Activated CD4-positive, alpha-beta T cell treated with anti-CD3 and anti-CD28 coated beads, Interleukin-2, amount 50 U/mL, for 24 hours (primary cell): ENCODE measurements around the gene KIZ.
"Not testable (repeated sequence)": the region's sequence is repeated elsewhere in the genome, so short reads cannot be mapped to it uniquely, and the experiment has no call there.

Experiments
- DNase-seq, 2 donors: peaks; one replicate each; pipeline ENCODE4 v3.0.0-alpha.2; 2020; ENCODE audit warnings: low read depth in 1 of 2, low spot score in 1 of 2

The KIZ gene

DNA sequence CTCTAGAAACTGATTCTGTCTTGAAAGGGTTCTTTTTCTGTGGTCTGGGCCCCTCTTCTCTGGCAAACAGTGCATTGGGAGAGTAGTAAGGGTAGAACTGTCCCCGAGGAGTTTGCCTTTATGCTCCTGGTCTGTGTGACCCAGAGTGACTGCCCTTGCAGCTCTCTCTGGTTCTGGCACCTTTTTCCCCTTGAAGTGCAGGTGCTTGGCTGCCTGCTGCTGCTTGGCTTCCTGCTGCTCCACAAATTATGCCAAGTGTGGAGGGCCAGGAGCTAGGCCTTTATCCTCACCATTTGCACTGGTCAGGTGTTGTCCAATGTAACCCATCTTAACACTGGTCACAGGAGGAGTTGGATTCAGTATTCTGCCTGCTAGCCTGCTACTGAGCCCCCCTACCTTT is 11.2 kb downstream of the KIZ start:
- no peak for DNase-seq

DNA sequence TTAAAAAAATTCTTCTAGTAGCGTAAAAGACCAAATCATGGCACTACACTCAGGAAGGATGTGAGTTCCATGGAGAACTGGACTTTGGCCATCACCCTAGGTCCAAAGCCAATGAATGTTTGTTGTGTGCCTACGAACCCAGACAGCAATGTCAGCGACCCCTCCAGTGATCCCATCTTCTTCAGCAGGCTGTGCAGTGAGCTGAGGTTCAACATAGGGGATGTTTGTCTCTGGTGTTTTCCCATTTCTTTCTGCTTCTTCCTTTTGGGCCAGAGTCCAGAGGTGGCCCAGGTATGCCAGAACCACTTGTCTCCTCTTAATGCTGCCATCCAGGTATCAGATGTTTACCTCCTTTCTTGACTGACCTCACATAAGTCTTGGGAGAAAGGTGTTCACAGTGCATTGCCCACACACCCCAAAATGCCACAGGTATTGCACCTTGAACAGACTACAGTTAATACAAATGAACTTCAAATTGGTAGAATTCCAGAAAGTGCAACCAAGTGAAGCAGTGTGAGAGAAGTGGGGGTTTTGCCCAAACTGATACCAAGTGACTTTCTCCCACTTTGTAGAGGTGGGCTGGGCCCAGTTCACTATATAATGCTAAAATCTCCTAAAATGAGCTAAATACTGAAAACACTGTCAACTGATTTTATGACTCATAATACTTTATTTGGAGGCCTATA is 14.1 kb downstream of the KIZ start:
- no peak for DNase-seq

DNA sequence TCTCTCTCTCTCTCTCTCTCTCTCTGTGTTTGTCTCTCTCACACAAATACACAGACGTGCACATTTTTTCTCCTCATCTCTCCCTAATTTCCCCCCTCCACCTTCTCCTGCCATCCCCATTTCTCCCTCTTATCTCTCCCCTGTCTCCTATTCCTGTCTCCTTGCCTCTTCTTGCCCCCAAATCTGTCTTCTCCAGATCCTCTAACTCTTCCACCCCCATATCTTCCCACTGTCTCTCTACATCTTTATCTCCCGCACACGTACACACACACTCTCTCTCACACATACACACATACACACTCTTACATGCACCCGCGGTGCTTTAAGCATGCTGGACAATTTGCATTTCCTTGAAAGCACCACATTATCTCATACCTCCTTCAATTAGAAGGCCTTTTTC is 15.9 kb downstream of the KIZ start:
- DNase-seq: no peak

DNA sequence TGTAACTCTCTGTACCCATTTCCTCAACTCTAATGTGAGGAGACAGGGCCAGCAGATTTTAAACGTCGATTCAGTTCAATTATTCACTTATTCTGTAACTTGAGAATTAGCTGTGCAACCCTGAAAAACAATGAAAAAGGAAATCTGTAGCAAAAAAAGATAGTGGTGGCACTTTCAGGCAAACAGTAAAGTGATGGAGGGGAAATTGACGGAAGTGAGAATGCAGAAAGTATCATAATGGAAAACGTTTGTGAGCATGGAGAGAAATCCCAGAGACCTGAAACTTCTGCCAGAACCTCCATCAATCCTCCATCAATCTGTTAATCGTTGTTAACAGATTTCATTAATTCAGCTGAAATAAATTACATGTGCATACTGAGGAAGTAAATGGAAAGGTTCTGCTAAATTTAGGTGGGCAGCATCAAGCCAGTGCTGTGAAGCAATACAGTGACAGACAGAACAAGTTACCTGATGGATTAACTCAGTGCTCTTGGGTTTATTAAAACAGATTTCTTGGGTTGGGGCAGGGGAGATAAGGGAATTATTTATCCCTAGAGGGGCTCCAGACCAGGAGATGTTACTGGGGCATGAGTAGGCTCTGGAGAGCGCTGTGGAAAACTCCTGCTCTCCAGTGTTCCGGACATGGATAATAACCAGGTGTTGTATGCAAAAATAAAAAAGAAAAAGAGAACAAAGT is 17.5 kb downstream of the KIZ start:
- DNase-seq: no peak

DNA sequence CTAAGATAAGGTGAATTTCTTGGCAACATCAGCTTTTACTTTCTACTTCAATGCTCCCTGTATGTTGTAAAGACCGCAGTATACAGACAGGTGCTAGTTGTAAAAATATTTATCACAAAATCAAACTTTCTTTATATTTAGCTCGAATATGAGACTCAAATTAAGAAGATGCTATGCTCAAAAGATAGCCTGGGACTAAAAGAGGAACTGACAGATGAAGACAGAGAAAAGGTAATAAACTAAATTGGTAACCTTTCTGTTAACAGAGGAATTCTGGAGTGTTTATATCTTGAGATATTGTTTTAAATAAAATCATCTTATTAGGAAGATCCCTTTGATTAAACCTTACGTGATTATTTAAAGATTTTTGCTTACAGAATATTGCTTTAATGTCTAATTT is 19.5 kb downstream of the KIZ start:
- DNase-seq: no peak

DNA sequence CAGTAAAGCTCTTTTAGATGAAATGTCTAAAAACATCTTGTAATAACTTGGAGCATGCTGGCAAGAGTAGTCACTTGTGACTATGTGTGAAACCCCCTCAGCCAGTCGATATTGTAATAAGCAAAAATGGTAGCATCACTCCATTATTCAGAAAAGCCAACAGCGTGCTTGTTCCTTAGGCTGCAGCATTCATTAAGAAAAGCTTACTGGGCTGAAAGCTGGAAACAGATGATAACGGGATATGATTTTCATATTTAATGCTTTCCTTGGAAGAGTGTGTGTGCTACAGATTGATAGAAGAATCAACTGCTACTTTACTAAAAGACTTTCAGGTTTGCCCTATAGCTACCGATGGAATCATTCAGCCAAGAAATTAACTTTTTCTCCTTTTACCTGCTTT is 20.3 kb downstream of the KIZ start:
- no peak for DNase-seq

DNA sequence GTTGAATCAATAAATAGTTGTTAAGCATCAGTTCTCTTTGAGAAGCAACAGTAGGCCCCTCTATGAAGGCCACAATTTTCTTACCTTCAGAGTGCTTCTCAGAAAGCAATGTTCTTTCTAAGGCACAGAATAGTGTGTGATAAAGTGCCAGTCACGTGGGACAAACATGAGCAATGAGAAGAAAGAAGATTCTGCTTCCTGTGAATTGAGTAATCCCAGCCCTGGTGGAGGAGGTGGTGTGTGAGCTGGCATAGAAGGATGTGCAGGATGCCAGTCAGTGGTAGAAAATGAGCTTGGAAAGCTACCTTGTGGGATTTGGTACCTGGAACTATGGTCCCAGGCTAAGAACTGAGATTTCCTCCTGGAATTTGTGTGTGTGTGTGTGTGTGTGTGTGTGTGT is 21.7 kb downstream of the KIZ start:
- DNase-seq: no peak

DNA sequence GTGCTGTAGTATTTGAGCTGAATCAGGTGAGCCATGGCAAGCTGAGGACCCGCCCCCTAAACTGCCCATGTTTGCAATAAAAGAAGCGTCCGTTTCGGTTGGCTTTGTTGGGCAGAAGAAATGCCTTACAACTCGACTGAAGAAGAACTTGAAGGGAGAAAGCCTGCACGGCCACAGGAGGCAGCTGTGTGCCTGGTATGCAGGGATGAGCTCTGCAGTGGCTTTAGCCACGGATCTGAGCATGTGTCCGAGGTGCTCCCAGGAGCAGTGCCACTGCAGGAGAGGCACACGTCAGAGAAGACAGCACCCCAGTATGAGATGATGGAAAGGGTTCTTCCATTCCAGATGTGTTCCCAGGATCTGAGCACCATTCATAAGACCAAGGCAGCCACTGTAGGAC is 23.5 kb downstream of the KIZ start:
- no peak for DNase-seq

DNA sequence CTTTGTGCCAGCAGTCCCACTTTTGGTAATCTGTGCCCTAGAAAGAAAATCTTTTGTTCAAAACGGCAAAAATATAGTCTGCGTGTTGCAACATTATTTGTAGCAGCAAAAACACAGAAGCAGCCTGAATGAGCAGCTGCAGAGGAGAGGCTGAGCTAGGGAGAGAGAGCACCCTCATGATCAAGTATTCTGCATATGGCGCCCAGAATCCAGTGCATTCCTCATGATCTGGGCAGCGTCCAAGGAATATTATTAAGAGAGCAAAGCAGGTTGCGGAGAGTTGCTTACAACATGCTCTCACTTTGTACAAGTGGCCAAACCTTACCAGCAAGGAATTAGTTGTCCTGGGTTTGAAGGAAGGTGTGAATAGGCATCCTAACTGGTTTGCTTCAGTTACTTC is 25.9 kb downstream of the KIZ start:
- DNase-seq: no peak

DNA sequence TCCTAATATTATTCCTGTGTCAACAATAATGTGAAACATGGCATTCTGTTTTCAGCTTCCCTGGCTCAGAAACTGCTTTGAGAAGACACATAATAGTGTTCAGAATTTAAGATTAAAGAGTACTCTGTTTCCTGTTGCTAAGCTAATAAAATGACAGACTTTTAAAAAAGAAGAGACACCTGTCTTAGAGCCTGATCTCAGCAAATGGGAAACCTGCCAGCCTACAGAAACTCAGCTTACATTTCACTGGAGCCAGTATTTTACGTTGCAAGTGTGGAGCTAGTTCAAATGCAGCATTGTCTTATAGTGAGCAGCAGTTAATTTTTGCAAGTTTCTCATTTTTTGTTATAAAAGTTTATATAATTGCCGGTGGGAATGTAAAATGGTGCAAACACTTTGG is 28.8 kb downstream of the KIZ start:
- no peak for DNase-seq

DNA sequence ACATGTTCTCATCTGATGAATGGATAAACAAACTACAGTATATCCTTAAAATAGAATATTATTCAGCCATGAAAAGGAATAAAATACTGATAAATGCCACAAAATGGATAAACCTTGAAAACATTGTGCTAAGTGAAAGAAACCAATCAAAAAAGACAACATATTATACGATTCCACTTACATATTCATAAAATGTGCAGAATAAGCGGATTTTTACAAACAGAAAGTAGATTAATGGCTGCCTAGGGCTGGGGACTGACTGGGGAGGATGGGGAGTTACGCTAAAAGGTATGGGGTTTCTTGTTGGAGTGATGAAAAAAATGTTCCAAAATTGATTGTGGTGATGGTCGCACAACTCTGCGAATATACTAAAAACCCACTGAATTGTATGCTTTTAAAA is 29.4 kb downstream of the KIZ start:
- DNase-seq: no peak

DNA sequence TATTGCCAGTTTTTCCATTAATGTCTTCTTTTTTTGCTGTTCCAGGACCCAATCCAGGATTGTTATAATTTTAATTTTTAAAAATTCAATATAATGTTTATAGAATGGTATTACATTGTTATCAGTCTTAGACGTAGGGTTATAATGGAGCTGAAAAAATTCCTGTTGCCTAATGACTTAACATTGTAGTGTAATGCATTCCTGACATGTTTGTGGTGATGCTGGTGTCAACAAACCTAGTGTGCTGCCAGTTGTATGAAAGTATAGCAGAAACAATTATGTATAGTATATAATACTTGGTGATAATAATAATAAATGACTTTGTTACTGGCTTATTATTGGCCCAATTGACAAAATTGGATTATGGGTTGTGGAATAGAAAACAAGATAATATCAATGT is 30.4 kb downstream of the KIZ start:
- DNase-seq: no peak

DNA sequence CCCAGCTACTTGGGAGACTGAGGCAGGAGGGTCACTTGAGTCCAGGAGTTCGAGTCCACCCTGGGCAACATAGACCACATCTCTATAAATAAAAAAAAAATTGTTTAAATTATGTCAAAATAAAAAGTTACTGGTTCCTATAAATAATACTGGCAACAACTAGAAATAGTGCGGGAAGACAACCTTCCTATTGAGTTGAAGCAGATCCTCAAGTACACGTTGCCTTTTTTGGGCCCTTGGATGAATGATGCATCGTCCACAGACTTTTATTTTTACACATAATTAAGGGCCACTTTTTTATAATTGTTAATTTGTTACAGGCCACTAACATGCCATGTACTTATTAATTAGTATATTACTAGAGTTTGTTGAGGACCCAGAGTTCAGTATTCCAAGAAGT is 31.1 kb downstream of the KIZ start:
- DNase-seq: no peak

DNA sequence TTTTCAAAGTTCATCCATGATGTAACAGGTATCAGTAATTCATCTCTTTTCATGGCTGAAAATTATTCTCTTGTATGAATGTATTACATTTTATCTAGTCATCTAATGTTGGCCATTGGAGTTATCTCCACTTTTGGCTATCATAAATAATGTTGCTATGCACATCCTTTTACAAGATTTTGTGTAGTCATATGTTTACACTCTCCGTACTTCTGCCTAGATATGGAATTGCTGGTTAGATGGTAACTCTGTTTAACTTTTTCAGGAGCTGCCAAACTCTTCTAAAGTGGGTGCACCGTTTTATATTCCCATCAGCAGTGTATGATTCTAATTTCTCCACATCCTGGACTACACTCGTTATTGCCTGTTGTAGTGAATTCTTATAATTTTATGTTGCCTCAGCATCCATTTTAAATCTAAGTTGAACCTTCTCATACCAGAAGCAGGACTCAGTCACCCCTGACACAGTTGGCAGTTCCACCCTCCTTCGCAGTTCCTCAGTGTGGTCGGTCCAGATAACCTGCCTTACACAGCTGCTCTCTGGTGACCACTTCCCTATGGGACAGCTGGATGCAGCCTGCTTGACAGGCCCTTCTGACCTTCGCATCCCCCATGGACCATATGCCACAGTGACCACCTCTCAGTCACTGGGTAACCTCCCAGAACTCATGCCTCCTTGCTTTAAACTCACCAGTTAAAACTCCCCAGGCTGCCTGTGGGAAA is 33.9 kb downstream of the KIZ start:
- no peak for DNase-seq

DNA sequence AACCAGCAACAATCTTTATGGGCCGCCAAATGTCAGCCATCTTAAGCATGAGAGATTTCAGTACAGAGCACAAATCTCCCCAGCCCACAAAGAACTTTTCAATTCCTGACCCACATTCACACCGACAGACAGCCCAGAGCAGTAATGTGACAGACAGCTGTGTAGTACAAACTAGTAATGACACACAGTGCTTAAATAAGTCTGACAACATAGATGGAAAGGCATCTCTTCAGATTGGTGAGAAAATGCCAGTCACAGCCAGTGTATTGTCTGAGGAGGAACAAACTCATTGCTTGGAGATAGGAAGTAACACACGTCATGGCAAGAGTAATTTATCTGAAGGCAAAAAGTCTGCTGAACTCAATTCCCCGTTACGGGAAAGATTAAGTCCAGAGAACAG is 36.0 kb downstream of the KIZ start:
- DNase-seq: no peak

DNA sequence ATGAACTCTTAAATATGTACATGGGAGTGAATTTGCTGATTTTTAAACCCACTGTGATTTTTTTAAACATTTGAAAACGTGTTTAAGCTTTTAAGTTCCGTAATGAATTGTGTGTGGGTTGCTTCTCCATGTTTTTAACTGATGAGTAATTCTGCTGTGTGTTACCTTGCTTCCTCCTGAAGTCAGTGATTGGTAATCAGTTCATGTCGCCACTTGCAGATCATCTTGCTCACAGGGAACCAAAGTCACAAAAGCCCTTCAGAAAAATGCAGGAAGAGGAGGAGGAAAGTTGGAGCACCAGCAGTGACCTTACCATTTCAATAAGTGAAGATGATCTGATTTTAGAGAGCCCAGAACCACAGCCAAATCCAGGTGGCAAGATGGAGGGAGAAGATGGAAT is 36.7 kb downstream of the KIZ start:
- DNase-seq: no peak

DNA sequence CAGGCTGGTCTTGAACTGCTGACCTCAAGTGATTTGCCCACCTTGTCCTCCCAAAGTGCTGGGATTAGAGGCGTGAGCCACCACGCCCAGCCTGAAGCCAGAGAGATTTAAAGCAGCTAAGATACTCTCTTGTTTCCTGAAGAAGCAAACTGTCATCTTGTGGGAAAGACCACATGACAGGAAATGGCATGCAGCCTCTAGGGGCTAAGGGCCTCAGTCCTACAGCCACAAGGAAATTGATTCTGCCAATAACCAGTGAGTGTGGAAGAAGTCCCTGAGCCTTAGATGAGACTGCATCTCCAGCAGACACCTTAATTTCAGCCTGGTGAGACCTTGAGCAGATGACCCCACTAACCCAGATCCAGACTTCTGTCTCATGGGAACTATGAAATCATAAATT is 40.9 kb downstream of the KIZ start:
- DNase-seq: no peak

DNA sequence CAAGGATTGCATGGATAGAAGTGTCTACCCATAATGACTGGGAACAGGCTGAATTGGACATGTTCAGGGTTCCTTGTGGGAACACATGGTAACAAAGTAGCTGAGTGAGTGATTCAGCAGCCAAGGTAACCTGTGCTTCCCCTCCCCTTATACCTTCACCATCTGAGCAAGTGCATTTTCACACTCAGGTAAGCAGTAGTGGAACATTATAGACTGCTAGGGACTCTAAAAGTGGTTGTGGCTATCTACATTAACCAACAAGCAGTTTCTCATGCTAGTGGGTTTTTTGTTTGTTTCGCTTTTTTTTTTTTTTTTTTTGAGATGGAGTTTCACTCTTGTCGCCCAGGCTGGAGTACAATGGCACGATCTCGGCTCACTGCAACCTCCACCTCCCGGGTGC is 41.4 kb downstream of the KIZ start:
- DNase-seq: no peak

DNA sequence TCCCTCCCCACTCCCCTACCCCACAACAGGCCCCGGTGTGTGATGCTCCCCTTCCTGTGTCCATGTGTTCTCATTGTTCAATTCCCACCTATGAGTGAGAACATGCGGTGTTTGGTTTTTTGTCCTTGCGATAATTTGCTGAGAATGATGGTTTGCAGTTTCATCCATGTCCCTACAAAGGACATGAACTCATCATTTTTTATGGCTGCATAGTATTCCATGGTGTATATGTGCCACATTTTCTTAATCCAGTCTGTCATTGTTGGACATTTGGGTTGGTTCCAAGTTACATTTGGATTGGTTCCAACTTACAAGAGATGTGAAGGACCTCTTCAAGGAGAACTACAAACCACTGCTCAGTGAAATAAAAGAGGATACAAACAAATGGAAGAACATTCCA is 42.2 kb downstream of the KIZ start:
- DNase-seq: not testable (repeated sequence)

DNA sequence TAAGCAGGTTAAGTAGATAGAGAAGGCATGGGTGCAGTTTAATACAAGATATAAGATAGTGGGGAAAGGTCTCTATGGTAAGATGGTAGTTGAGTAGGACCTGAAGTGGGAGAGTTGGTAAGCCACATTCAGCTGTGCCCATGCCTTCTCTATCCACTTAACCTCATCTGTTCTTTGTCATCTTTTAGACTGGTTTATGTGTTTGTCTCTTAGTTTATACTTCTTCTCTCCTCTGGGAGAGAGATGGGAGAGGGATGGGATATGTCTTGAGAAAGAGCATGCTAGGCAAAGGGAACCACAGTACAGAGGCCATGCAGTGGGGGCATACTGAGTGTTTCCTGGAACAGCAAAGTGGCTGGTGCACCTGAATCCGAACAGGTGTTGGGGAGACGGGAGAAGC is 46.7 kb downstream of the KIZ start:
- no peak for DNase-seq

DNA sequence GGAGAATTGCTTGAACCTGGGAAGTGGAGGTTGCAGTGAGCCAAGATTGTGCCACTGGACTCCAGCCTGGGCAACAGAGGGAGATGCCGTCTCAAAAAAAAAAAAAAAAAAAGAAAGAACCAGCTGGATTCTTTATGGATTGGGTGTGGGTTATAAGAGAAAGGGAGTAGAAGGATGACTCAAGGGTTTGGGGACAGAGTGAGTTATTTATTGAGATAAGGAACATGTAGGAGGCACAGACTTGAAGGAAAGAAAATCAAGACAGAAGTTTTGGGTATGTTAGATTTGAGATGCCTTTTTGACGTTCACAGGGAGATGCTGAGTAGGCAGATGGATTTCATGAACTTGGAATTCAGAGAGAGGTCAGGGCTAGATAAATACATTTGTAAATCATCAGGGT is 47.6 kb downstream of the KIZ start:
- DNase-seq: no peak

DNA sequence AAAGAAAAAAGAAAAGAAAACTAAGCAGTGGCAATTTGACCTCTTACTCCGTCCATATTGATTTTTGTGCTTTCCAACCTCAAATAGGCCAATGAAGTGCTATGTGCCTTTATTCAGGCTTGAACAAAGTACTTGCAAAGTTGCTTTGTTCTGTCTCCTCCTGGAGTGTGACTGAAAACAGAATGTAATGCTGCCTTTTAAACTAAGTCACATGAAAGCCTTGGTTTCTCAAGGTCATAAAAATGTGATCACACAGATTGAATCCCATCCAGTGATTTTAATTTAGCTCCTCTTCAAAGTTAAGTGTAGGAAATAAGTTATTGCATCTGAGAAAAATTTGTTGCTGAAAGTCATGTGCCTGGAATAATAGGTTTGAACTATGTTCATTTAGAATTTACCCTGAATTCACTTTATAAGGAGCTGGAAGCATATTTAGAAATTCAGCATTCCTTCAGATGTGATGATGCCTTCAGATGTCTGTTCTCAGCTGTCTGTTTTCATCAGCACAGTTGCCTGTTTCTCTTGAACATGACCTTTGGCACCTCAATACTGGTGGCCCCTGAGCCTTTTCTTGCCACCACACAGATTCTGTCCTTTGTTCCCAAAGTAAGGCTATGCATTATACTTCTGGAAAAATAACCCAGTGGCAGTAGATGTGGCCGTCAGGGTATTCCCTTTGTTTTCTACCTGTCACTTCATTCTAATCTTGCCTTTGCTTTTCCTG is 48.8 kb downstream of the KIZ start:
- DNase-seq: no peak
